Mucosa of descending colon (tissue), 3 donors: ENCODE measurements around the gene MOB3B. TPM values are rescaled to one million over a fixed set of nuclear protein-coding genes. Genes with fewer than 3 reads are reported as not detected.

Source experiments
- ATAC-seq: fragments of 200-7000 bp; cut with Tn5 transposase; one replicate; pipeline ENCODE4 v1.9.1; 2020; ENCODE audit warnings: mild to moderate bottlenecking, moderate library complexity
- DNase-seq, 3 donors: peaks; one replicate each; pipeline ENCODE4 v3.0.0-alpha.2; 2020
- H3K36me3 ChIP-seq: fragments of 200-600 bp; one replicate; pipeline ENCODE4 v1.8.0; 2021; ENCODE audit warnings: low read depth, mild to moderate bottlenecking
- H3K4me1 ChIP-seq: fragments of 200-600 bp; one replicate; pipeline ENCODE4 v1.8.0; 2021; ENCODE audit warnings: low read depth, mild to moderate bottlenecking
- H3K4me3 ChIP-seq: fragments of 200-600 bp; one replicate; pipeline ENCODE4 v1.8.0; 2021; ENCODE audit warnings: mild to moderate bottlenecking
- H3K9me3 ChIP-seq: fragments of 200-600 bp; one replicate; pipeline ENCODE4 v1.8.0; 2021; ENCODE audit warnings: mild to moderate bottlenecking
- CTCF ChIP-seq: fragments of 200-600 bp; IDR thresholded peaks from one replicate; pipeline ENCODE4 v1.8.0; 2022; ENCODE audit warnings: antibody characterized with exemption, mild to moderate bottlenecking
- intact Hi-C, 2 donors: fragments of 100-400 bp; cut with DNase I in 1 of 2; cut with micrococcal nuclease in 1 of 2; formaldehyde crosslinking; loops; one replicate each; pipeline versions ENCODE4 v1.11.0 to v1.11.1; 2022; cut with DNase I, micrococcal nuclease
- total RNA-seq, 3 donors: library from RNA; stranded (reverse); fragmentation: NEBNext Ultra II Directional in 2 of 3; extraction: Animal tissue kit (Norgen Biotek cat#: 25700) in 2 of 3; gene quantifications; one replicate each; pipeline versions ENCODE4 v1.2.1 to v1.2.4, GENCODE V29; 2021 to 2023
- donor health status: DM: no; HTN: no; CAD: no; lungs with moderate emphysema.
- donor health status: DM: no; HTN: no; CAD: no.
- donor health status: DM: no; HTN: yes; CAD: no.

The MOB3B gene
- total RNA-seq, 3 donors from 2014 or later = 34.6 to 57.5 (median 41.7) TPM

DNA sequence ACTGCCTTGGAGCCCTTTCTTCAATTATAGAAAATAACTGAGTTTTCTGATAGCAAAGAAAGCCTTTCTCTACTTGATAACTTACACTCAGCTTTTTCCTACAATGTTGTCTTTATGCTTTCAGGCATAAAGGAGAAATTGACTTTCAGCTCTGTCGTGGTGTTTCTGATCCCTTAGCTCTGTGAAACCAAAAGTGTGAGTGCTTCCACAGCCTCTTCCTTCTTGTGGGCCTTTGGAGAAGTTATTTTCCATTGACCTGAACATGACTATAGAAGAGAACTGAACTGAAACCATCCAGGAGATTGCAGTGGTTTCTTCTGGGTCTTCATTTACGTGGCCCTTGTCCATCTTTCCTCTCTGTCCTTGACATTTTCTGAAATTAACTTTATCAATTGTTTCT, 173.2 kb downstream of the MOB3B start:
- Histone ChIP-seq H3K36me3 (no peaks in the 10 kb centered on the region), H3K9me3 (no peaks in the 10 kb centered on the region), H3K4me1 (peaks cover 5% of the 10 kb centered on the region), H3K4me3 (no peak overlapping the region)
- TF ChIP-seq CTCF = no peak
- intact Hi-C loops = no loop called here
- no peak for DNase-seq
- ATAC-seq = no peak

GRCh38 chr9:27355166-27355565, 174.4 kb downstream of the MOB3B start:
- no peak for DNase-seq

DNA sequence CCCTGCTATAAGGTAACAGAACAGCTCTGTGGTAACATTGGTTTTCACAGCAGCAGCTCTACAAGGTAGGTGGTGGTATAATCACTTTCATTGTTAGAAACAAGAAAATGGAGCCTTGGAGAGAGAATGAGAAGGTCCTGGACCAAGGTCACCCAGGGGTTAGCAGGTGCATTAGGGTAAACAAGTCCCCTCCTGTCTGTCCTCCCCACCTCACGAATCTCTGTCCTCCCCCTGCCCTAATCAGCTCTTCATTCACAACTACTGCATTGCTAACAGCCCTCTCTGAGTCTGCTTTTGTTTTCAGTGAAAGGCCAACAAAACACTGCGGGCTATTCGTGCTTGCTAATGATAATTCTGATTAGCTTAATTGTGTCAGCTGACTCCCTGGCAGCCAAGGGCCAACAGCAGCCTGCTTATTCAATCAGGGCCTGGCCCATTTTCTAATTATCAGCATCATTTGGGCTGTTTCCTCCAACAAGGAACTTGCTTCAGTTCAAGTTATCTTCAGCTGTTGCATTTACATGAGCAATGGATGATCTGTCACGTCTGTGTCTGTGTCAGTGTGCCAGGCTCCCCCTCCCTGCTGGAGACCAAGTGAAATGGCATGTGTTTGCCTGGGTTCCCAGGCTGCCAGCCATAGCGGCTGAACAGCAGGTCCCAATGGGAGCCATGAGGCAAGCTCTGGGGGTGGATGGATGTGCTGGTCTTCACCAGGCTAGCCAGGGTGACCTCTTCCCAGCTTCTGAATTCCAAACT, 176.0 kb downstream of the MOB3B start:
- DNase-seq (no peak), ATAC-seq (peak; percentile 38)
- H3K9me3 ChIP-seq = no peaks in the 10 kb centered on the region
- TF ChIP-seq CTCF = no peak
- H3K36me3 ChIP-seq = no peaks in the 10 kb centered on the region
- H3K4me1 ChIP-seq = no peaks in the 10 kb centered on the region
- H3K4me3 ChIP-seq = no peak overlapping the region
- intact Hi-C loops = no loop called here

More at GRCh38 chr9:27355166-27355565, 174.4 kb downstream of the MOB3B start:
- intact Hi-C loops = no loop called here
- no peaks in the 10 kb centered on the region for H3K9me3 ChIP-seq
- H3K4me3 ChIP-seq = no peak overlapping the region
- ATAC-seq = no peak
- H3K36me3 ChIP-seq = no peaks in the 10 kb centered on the region
- no peak for TF ChIP-seq CTCF
- no peaks in the 10 kb centered on the region for H3K4me1 ChIP-seq

DNA sequence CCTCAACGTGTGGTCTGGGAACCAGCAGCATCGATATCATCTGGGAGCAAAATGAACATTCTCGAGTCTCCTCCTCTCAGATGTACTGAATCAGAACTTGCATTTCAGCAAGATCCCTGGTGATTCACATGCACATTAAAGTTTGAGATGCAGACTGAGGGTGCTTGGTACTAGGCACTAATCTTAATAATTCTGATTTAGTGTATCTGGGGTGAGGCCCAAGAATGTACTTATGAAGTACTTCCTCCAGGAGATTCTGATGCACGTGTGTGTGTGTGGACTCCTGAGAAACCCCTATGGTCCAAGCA, 176.5 kb downstream of the MOB3B start:
- Histone ChIP-seq H3K4me1 (no peaks in the 10 kb centered on the region), H3K4me3 (no peak overlapping the region)

DNA sequence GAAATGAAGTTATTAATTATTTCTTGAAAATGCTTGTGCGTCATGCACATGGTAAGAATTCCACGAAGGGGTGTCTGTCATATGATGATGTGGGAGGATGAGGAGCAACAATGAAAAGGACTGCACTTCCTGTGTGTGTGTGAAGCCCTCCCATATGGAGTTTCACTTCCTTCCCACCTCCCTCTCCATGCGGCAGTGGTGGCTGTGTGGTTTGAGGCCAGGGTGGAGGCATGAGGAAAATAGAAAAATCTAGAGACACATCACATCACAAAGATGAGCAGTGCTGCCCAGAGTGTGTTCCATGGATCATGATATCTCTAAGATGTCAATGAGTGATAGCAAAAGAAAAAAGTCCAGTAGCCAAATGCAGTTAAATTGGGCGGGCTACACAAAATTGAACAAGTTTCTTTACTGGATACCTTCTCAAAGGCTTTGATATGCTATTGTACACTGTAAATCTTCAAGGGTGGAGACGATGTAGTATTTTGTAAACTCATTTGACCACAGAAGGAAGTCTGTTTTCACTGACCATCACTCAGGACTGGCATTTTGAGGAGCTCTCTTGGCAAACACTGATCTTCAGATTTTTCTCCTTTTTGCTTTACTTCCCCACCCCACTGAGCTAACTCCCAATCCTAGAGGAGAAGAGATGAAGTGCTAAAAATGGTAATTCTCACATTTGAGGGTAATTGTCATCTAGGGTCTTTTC, 177.0 kb downstream of the MOB3B start:
- H3K4me1 ChIP-seq = no peaks in the 10 kb centered on the region
- intact Hi-C loops = no loop called here
- H3K36me3 ChIP-seq = no peaks in the 10 kb centered on the region
- H3K4me3 ChIP-seq = no peak overlapping the region
- DNase-seq (no peak), ATAC-seq (peak; percentile 39)
- no peak for TF ChIP-seq CTCF
- H3K9me3 ChIP-seq = no peaks in the 10 kb centered on the region

More for the DNA sequence above, 176.5 kb downstream of the MOB3B start:
- Histone ChIP-seq H3K36me3 (no peaks in the 10 kb centered on the region), H3K9me3 (no peaks in the 10 kb centered on the region)
- TF ChIP-seq CTCF = no peak
- no peak for ATAC-seq
- intact Hi-C loops = no loop called here
- no peak for DNase-seq
